GM12878 (cell line): ENCODE results near the gene MDH1B. TPM values are rescaled to one million over a fixed set of nuclear protein-coding genes. Genes with fewer than 3 reads are reported as not detected.

Experiments
- ATAC-seq: fragments of 200-7000 bp; cut with Tn5 transposase; 3 replicates; pipeline ENCODE4 v1.9.1; 2020; ENCODE audit warnings: mild to moderate bottlenecking, moderate library complexity
- BruUV-seq: library from RNA; stranded (reverse); fragments of 400-500 nt; replicated peaks from 2 replicates; lab custom pipeline; 2021; lab: Mats Ljungman, UMichigan
- CTCF ChIA-PET: fragments of 300-600 bp; sonication (Branson Sonifier 250); formaldehyde crosslinking; extraction: SDS; loops from one replicate; lab custom pipeline; 2021; ENCODE audit warnings: inconsistent platforms; lab: Yijun Ruan, JAX
- POLR2A ChIA-PET: fragments of 350-600 bp; formaldehyde crosslinking; extraction: SDS; loops from one replicate; lab custom pipeline; 2021; ENCODE audit warnings: inconsistent platforms; lab: Charles Lee
- RAD21 ChIA-PET: fragments of 300-600 bp; sonication (Branson Sonifier 250); formaldehyde crosslinking; loops from one replicate; lab custom pipeline; 2023; ENCODE audit warnings: antibody characterized with exemption; ENCODE audit not compliant: unreplicated experiment; lab: Charles Lee
- SMC1A ChIA-PET: fragments of 300-600 bp; sonication (Branson Sonifier 250); formaldehyde crosslinking; loops from one replicate; lab custom pipeline; 2023; ENCODE audit not compliant: unreplicated experiment, uncharacterized antibody; lab: Charles Lee
- DNase-seq: peaks from one replicate; pipeline ENCODE4 v3.0.0-alpha.2; 2011; ENCODE audit warnings: low read depth, low spot score
- FAIRE-seq: peaks from 3 replicates; lab custom pipeline; 2011; peaks lifted over from hg19 to GRCh38; lab: Jason Lieb, UNC
- H2AFZ ChIP-seq: 2 replicates; pipeline ENCODE4 v1.6.0; 2011; ENCODE audit warnings: low read depth, low read length, control low read depth; ENCODE audit not compliant: control insufficient read depth
- H3K27ac ChIP-seq: 2 replicates; pipeline ENCODE4 v1.5.1; 2011; ENCODE audit warnings: control low read depth; ENCODE audit not compliant: control insufficient read depth, insufficient read depth
- H3K27me3 ChIP-seq, 2 experiments: replicated peaks in 1 of 2; 2 replicates each; pipeline versions ENCODE4 v1.6.0 to v1.6.1; 2011; ENCODE audit warnings: low read length in 1 of 2; ENCODE audit not compliant: control insufficient read depth in 2 of 2, insufficient read depth in 2 of 2
- H3K36me3 ChIP-seq, 2 experiments: 2 replicates each; pipeline ENCODE4 v1.5.1; 2011; ENCODE audit warnings: low read length in 1 of 2; ENCODE audit not compliant: control insufficient read depth in 2 of 2, insufficient read depth in 2 of 2
- H3K4me1 ChIP-seq: 2 replicates; pipeline ENCODE4 v1.6.1; 2011; ENCODE audit warnings: mild to moderate bottlenecking, low read length, moderate library complexity, mixed read lengths; ENCODE audit not compliant: control insufficient read depth, insufficient read depth
- H3K4me2 ChIP-seq: 2 replicates; pipeline ENCODE4 v1.6.0; 2011; ENCODE audit warnings: control low read depth; ENCODE audit not compliant: control insufficient read depth, insufficient read depth
- H3K4me3 ChIP-seq: fragments of 200-600 bp; sonication (generic); 2 replicates; pipeline ENCODE4 v1.5.1; 2016
- H3K79me2 ChIP-seq: 2 replicates; pipeline ENCODE4 v1.6.0; 2011; ENCODE audit warnings: low read length; ENCODE audit not compliant: control insufficient read depth, insufficient read depth
- H3K9ac ChIP-seq: 2 replicates; pipeline ENCODE4 v1.8.0; 2011; ENCODE audit warnings: low read length, control low read depth, mixed read lengths; ENCODE audit not compliant: control insufficient read depth, insufficient read depth
- H3K9me3 ChIP-seq: replicated peaks from 3 replicates; pipeline ENCODE4 v1.5.1; 2011; ENCODE audit warnings: mild to moderate bottlenecking, low read length; ENCODE audit not compliant: control insufficient read depth, insufficient read depth
- H4K20me1 ChIP-seq: 2 replicates; pipeline ENCODE4 v1.6.0; 2011; ENCODE audit not compliant: control insufficient read depth, insufficient read depth
- E2F4 ChIP-seq: IDR thresholded peaks from 2 replicates; pipeline ENCODE4 v1.6.1; 2012; ENCODE audit warnings: low read depth, low read length, improper control_type of control experiment
- FOS ChIP-seq: IDR thresholded peaks from 3 replicates; pipeline ENCODE4 v1.6.1; 2011; ENCODE audit warnings: borderline replicate concordance; ENCODE audit not compliant: insufficient read length; ENCODE audit errors: extremely low read depth
- KAT2A ChIP-seq: conservative IDR thresholded peaks from 2 replicates; pipeline ENCODE4 v1.6.1; 2011; ENCODE audit warnings: low read depth, low read length; ENCODE audit not compliant: control insufficient read depth
- RUNX3 ChIP-seq: IDR thresholded peaks from 2 replicates; pipeline ENCODE4 v1.6.1; 2012; ENCODE audit warnings: low read length, inconsistent platforms
- SIN3A ChIP-seq: IDR thresholded peaks from 2 replicates; pipeline ENCODE4 v1.6.1; 2012; ENCODE audit warnings: low read depth, low read length, improper control_type of control experiment
- SRF ChIP-seq, 2 experiments: IDR thresholded peaks; 2 replicates each; pipeline ENCODE4 v1.6.1; 2011; ENCODE audit warnings: low read depth in 2 of 2, low read length in 2 of 2, mild to moderate bottlenecking in 1 of 2, moderate library complexity in 1 of 2
- ZNF274 ChIP-seq: IDR thresholded peaks from one replicate; pipeline ENCODE4 v1.8.0; 2011; ENCODE audit not compliant: insufficient read length, insufficient read depth
- ZNF687 ChIP-seq: fragments of 450-650 bp; IDR thresholded peaks from 2 replicates; pipeline ENCODE4 v1.6.1; 2017; ENCODE audit warnings: mild to moderate bottlenecking, moderate library complexity
- WGBS: methylation state at CpG from one replicate; pipeline ENCODE4 v1.1.6; 2016; ENCODE audit warnings: low lambda C conversion rate; ENCODE audit not compliant: insufficient replicate concordance, insufficient coverage; ENCODE audit errors: missing lambda C conversion rate; 5-methylcytosine and 5-hydroxymethylcytosine counted together
- in situ Hi-C: fragments of 300-500 bp; cut with MboI; formaldehyde crosslinking; loops from 9 replicates; pipeline ENCODE4 v1.14.3; 2018; ENCODE audit warnings: mixed read lengths
- intact Hi-C: fragments of 100-400 bp; cut with micrococcal nuclease; formaldehyde crosslinking; loops from one replicate; pipeline ENCODE4 v1.14.2; 2022; ENCODE audit not compliant: unreplicated experiment
- polyA plus RNA-seq, 11 experiments: library from polyadenylated mRNA; depleted of rRNA in 4 of 11; unstranded in 6 of 11; stranded (reverse) in 5 of 11; fragments of >200 nt; fragmentation: Nextera tagmentation in 4 of 11; fragmentation: Illumina TruSeq in 1 of 11; extraction: Ambion mirVana in 4 of 11; extraction: Trizol in 1 of 11; gene quantifications; 1 replicate in 1 of 11; 2 replicates in 10 of 11; pipeline versions ENCODE4 v1.2.1 to v1.2.3, GENCODE V29; 2011 to 2016; ENCODE audit warnings: inconsistent platforms in 2 of 11, missing spikeins in 2 of 11, low read depth in 1 of 11
- total RNA-seq, 4 experiments: library from RNA; depleted of rRNA in 3 of 4; stranded (reverse); fragments of >200 nt in 3 of 4; fragmentation: Illumina TruSeq in 1 of 4; extraction: Trizol in 1 of 4; gene quantifications; 2 replicates each; pipeline versions ENCODE4 v1.2.1 to v1.2.3, GENCODE V29; 2013 to 2021

The MDH1B gene
- total and polyA plus RNA-seq, 10 of the 15 experiments (the other 5 are each of a cell fraction or from before 2014, with no cell fraction given) = 0.47 to 1.6 (median 0.98) TPM

- TF ChIP-seq ZNF687 = no peak
- TF ChIP-seq, all 136 proteins: peak for 0
Observed at GRCh38 chr2:206707164-206707701, 57.9 kb downstream of the MDH1B start (continued).

GRCh38 chr2:206701952-206702605 is 63.0 kb downstream of the MDH1B start:
- Histone ChIP-seq H3K79me2 (no peaks in the 10 kb centered on the region), H2AFZ (no peak overlapping the region), H3K27ac (no peak overlapping the region), H4K20me1 (no peaks in the 10 kb centered on the region), H3K27me3 (no peaks in the 10 kb centered on the region), H3K4me2 (no peak overlapping the region), H3K4me3 (no peak overlapping the region), H3K9ac (no peak overlapping the region), H3K9me3 (no peaks in the 10 kb centered on the region), H3K4me1 (no peaks in the 10 kb centered on the region), H3K36me3 (no peaks in the 10 kb centered on the region)
- TF ChIP-seq SIN3A (no peak), KAT2A (no peak), RUNX3 (no peak), E2F4 (no peak), FOS (no peak), SRF (IDR thresholded peaks at IDR 0.05; ENCODE audit: low read depth in 2 of 2, low read length in 2 of 2) (no peak), ZNF274 (no peak)
- intact Hi-C loops (no loop called here), in situ Hi-C loops (no loop called here)
- POLR2A ChIA-PET = no interaction called here
- RAD21 ChIA-PET = no interaction called here
- no peak for FAIRE-seq
- 38% methylated on average over 8 of the region's 8 CpGs for WGBS
- peak; percentile 31; the same call in 1 of the 3 replicates for ATAC-seq
- SMC1A ChIA-PET = no interaction called here
- no peak for DNase-seq
- no TSS peak for BruUV-seq
- CTCF ChIA-PET = interaction anchor here (0.8 kb wide), 1 partner anchor 13 kb away, joined by 4 read pairs; no protein-coding TSS in a partner anchor
